Neural cell (in vitro differentiated cells): ENCODE results near the gene SPATA12. TPM values are rescaled to one million over a fixed set of nuclear protein-coding genes. Genes with fewer than 3 reads are reported as not detected.

Experiments
- H2AFZ ChIP-seq: fragments of 200-600, 300-800 bp; sonication (generic), shearing (Covaris generic); 2 replicates; pipeline ENCODE4 v1.6.0; 2014; ENCODE audit warnings: low read depth, mild to moderate bottlenecking, antibody characterized with exemption, low read length, moderate library complexity
- H3F3A ChIP-seq: fragments of 200-600 bp; shearing (Covaris generic); 2 replicates; pipeline ENCODE4 v1.6.1; 2016; ENCODE audit warnings: mild to moderate bottlenecking, moderate library complexity, mixed read lengths, antibody characterized with exemption, low read length; ENCODE audit not compliant: insufficient read depth, poor library complexity, severe bottlenecking
- H3K27ac ChIP-seq: fragments of 200-600, 300-800 bp; sonication (generic), shearing (Covaris generic); 2 replicates; pipeline ENCODE4 v1.5.1; 2014; ENCODE audit warnings: mild to moderate bottlenecking, low read length, moderate library complexity
- H3K27me3 ChIP-seq: fragments of 300-800, 200-600 bp; sonication (generic), shearing (Covaris generic); 2 replicates; pipeline ENCODE4 v1.6.0; 2014; ENCODE audit warnings: mild to moderate bottlenecking, low read depth, low read length, moderate library complexity; ENCODE audit not compliant: insufficient read depth
- H3K36me3 ChIP-seq: fragments of 300-800, 200-600 bp; sonication (generic), shearing (Covaris generic); 2 replicates; pipeline ENCODE4 v1.5.1; 2014; ENCODE audit warnings: mild to moderate bottlenecking, antibody characterized with exemption, low read length, moderate library complexity; ENCODE audit not compliant: insufficient read depth
- H3K4me2 ChIP-seq: fragments of 300-800, 200-600 bp; sonication (generic), shearing (Covaris generic); 2 replicates; pipeline ENCODE4 v1.6.0; 2014; ENCODE audit warnings: mild to moderate bottlenecking, low read length
- H3K4me3 ChIP-seq: fragments of 300-800, 200-600 bp; sonication (generic), shearing (Covaris generic); 2 replicates; pipeline ENCODE4 v1.5.1; 2014; ENCODE audit warnings: mild to moderate bottlenecking, low read length, moderate library complexity
- H3K79me2 ChIP-seq: fragments of 200-600 bp; shearing (Covaris generic); replicated peaks from 2 replicates; pipeline ENCODE4 v1.6.0; 2014; ENCODE audit warnings: mild to moderate bottlenecking, low read length, moderate library complexity; ENCODE audit not compliant: insufficient read depth
- H3K9ac ChIP-seq: fragments of 300-800, 200-600 bp; sonication (generic), shearing (Covaris generic); 2 replicates; pipeline ENCODE4 v1.6.1; 2016; ENCODE audit warnings: mild to moderate bottlenecking, low read length, mixed read lengths
- H3K9me2 ChIP-seq: fragments of 200-600 bp; shearing (Covaris generic); 2 replicates; pipeline ENCODE4 v1.6.1; 2016; ENCODE audit warnings: mild to moderate bottlenecking, low read length, mixed read lengths; ENCODE audit not compliant: insufficient read depth
- H3K9me3 ChIP-seq: fragments of 200-600, 300-800 bp; sonication (generic), shearing (Covaris generic); 2 replicates; pipeline ENCODE4 v1.6.1; 2016; ENCODE audit warnings: mild to moderate bottlenecking, mixed run types, low read length, moderate library complexity, mixed read lengths
- H4K20me1 ChIP-seq: fragments of 200-600 bp; shearing (Covaris generic); 2 replicates; pipeline ENCODE4 v1.6.1; 2016; ENCODE audit warnings: mild to moderate bottlenecking, mixed run types; ENCODE audit not compliant: insufficient read depth
- EP300 ChIP-seq: fragments of 450-650 bp; conservative IDR thresholded peaks from 2 replicates; pipeline ENCODE4 v1.6.1; 2014; ENCODE audit warnings: antibody characterized with exemption, mild to moderate bottlenecking, moderate library complexity; ENCODE audit not compliant: poor library complexity, severe bottlenecking
- EZH2 ChIP-seq: fragments of 200-600, 300-800 bp; shearing (Covaris generic), sonication (generic); IDR thresholded peaks from 2 replicates; pipeline ENCODE4 v1.6.1; 2014; ENCODE audit warnings: antibody characterized with exemption, low read length, borderline replicate concordance, mild to moderate bottlenecking; ENCODE audit not compliant: insufficient read depth, poor library complexity, severe bottlenecking
- MXI1 ChIP-seq: fragments of 450-650 bp; conservative IDR thresholded peaks from 2 replicates; pipeline ENCODE4 v1.6.1; 2014; ENCODE audit warnings: antibody characterized with exemption, mild to moderate bottlenecking; ENCODE audit not compliant: poor library complexity, severe bottlenecking
- POLR2AphosphoS5 ChIP-seq: IDR thresholded peaks from 2 replicates; pipeline ENCODE4 v1.6.1; 2012
- RAD21 ChIP-seq: fragments of 450-650 bp; conservative IDR thresholded peaks from 2 replicates; pipeline ENCODE4 v1.6.1; 2014; ENCODE audit warnings: antibody characterized with exemption, mild to moderate bottlenecking, moderate library complexity
- REST ChIP-seq: IDR thresholded peaks from 2 replicates; pipeline ENCODE4 v1.6.1; 2012; ENCODE audit warnings: borderline replicate concordance
- SMC3 ChIP-seq: fragments of 450-650 bp; conservative IDR thresholded peaks from 2 replicates; pipeline ENCODE4 v1.6.1; 2014; ENCODE audit warnings: antibody characterized with exemption, mild to moderate bottlenecking, moderate library complexity; ENCODE audit not compliant: poor library complexity
- TAF1 ChIP-seq: IDR thresholded peaks from 2 replicates; pipeline ENCODE4 v1.6.1; 2012; ENCODE audit warnings: low read depth
- polyA plus RNA-seq: library from polyadenylated mRNA; depleted of rRNA; stranded (reverse); fragments of >200 nt; gene quantifications from 2 replicates; pipeline ENCODE4 v1.2.3, GENCODE V29; 2014
- TF ChIP-seq, protein P1 (sequence below): fragments of 450-650 bp; IDR thresholded peaks from 2 replicates; pipeline ENCODE4 v1.5.1; 2014; ENCODE audit warnings: antibody characterized with exemption, mild to moderate bottlenecking, moderate library complexity; ENCODE audit not compliant: poor library complexity, severe bottlenecking

SPATA12 gene
- polyA plus RNA-seq, 1 donor from 2014 or later, result not detected

DNA sequence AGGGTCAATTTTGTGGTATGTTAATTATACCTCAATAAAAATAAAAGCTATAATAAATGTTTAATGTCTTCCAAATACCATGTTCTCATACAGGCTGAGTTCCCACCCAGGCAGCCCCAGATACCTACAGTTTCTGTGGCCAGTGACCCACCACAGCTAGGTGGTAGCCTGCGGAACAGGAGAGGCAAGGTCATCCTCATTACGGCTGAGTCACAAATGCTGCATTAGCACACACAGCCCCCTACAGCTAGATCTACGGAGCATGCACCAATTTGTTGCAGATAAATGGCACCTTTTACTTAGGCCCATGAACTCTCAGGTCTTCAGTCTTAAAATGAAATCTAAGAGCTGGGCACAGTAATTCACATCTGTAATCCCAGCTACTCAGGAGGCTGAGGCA lies 5.1 kb downstream of the SPATA12 start:
- no peaks in the 10 kb centered on the region for H3K9me3 ChIP-seq
- no peaks in the 10 kb centered on the region for H4K20me1 ChIP-seq
- no peak overlapping the region for H2AFZ ChIP-seq
- no peaks in the 10 kb centered on the region for H3K36me3 ChIP-seq
- TF ChIP-seq, protein P1, sequence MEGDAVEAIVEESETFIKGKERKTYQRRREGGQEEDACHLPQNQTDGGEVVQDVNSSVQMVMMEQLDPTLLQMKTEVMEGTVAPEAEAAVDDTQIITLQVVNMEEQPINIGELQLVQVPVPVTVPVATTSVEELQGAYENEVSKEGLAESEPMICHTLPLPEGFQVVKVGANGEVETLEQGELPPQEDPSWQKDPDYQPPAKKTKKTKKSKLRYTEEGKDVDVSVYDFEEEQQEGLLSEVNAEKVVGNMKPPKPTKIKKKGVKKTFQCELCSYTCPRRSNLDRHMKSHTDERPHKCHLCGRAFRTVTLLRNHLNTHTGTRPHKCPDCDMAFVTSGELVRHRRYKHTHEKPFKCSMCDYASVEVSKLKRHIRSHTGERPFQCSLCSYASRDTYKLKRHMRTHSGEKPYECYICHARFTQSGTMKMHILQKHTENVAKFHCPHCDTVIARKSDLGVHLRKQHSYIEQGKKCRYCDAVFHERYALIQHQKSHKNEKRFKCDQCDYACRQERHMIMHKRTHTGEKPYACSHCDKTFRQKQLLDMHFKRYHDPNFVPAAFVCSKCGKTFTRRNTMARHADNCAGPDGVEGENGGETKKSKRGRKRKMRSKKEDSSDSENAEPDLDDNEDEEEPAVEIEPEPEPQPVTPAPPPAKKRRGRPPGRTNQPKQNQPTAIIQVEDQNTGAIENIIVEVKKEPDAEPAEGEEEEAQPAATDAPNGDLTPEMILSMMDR, result no peak
- TF ChIP-seq MXI1, result no peak
- TF ChIP-seq TAF1, result no peak
- no peak for TF ChIP-seq EZH2
- no peak for TF ChIP-seq EP300
- no peak for TF ChIP-seq REST
- no peak for TF ChIP-seq RAD21
- no peak for TF ChIP-seq SMC3
- TF ChIP-seq POLR2AphosphoS5, result no peak
- H3K27me3 ChIP-seq, result no peaks in the 10 kb centered on the region
- H3K27ac ChIP-seq, result no peak overlapping the region
- no peak overlapping the region for H3K4me2 ChIP-seq
- H3K79me2 ChIP-seq, result no peaks in the 10 kb centered on the region
- no peaks in the 10 kb centered on the region for H3F3A ChIP-seq
- H3K4me3 ChIP-seq, result no peak overlapping the region
- no peaks in the 10 kb centered on the region for H3K9me2 ChIP-seq
- no peak overlapping the region for H3K9ac ChIP-seq

DNA sequence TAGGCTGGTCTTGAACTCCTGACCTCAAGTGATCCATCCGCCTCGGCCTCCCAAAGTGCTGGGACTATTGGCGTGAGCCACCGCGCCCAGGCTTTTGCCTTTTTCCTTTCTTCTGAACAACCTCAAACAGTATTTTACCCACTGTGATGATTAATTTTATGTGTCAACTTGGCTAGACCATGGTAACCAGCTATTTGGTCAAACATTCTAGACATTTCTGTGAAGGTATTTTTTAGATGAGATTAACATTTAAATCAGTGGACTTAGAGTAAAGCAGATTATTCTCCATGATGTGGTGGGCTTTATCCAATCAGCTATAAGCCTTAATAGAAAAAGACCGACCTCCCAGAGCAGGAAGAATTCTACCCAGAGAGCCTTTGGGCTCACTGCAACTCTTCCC lies 6.0 kb downstream of the SPATA12 start:
- H3K27ac ChIP-seq, result no peak overlapping the region
- no peaks in the 10 kb centered on the region for H3F3A ChIP-seq
- no peaks in the 10 kb centered on the region for H3K36me3 ChIP-seq

More for the DNA sequence above, 6.0 kb downstream of the SPATA12 start:
- Histone ChIP-seq H3K4me3 (no peak overlapping the region), H3K9ac (no peak overlapping the region), H3K4me2 (no peak overlapping the region), H3K9me3 (no peaks in the 10 kb centered on the region), H3K27me3 (no peaks in the 10 kb centered on the region), H2AFZ (no peak overlapping the region), H4K20me1 (no peaks in the 10 kb centered on the region), H3K79me2 (no peaks in the 10 kb centered on the region), H3K9me2 (no peaks in the 10 kb centered on the region)
- no peak for TF ChIP-seq POLR2AphosphoS5
- TF ChIP-seq RAD21, result no peak
- TF ChIP-seq EP300, result no peak
- TF ChIP-seq SMC3, result no peak
